KBM-7 (cell line): ENCODE measurements around the gene DEFB131B.
A peak's percentile ranks its signal among the peaks of the same experiment; 100 is the strongest.
"Not testable (repeated sequence)": the region's sequence is repeated elsewhere in the genome, so short reads cannot be mapped to it uniquely, and the experiment has no call there.

Experiments used
- DNase-seq: peaks from one replicate; pipeline ENCODE4 v3.0.0-alpha.2; 2015
- in situ Hi-C: fragments of 300-500 bp; cut with MboI; formaldehyde crosslinking; loops from 2 replicates; pipeline ENCODE4 v1.14.3; 2020; ENCODE audit warnings: low sequenced_read_pairs, low pct_unique_long_range_greater_than_20kb, mixed read lengths

Gene DEFB131B

DNA sequence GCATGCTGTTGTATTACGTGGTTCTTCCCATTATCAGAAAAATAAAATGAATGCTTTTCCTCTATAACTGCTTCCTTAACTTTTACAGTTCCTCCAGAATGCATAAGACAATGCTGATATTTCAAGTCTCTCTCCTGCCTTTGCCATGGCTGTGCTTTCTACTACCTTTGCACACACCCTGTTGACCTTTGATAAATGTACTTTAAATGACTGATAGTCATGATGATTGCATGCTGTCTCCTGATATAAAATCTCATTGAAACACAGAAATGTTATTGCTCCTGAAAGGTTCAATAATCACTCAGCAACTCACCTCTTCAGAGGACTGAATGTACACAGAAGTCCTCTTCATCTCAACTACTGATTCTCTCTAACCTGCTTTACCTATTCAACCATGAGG, at the start of gene DEFB131B:
Gene DEFB131B, plus strand, starts transcription at position 395 of the 400 bp plus-strand sequence. Its CDS starts 0 bp downstream, at position 395.
- DNase-seq, in situ Hi-C loops: not testable (repeated sequence)

- in situ Hi-C loops, DNase-seq: not testable (repeated sequence)
Observed at GRCh38 chr11:71829247-71829646, 49.0 kb upstream of the DEFB131B start.

- DNase-seq, in situ Hi-C loops: not testable (repeated sequence)
Observed at GRCh38 chr11:71829686-71830085, 48.6 kb upstream of the DEFB131B start.

- in situ Hi-C loops, DNase-seq: not testable (repeated sequence)
Observed at GRCh38 chr11:71832811-71833210, 45.4 kb upstream of the DEFB131B start, which contains the start of gene DEFB108B. Gene DEFB108B (plus strand): TSS chr11:71833200. CDS start chr11:71833200, 0 bp downstream.

DNA sequence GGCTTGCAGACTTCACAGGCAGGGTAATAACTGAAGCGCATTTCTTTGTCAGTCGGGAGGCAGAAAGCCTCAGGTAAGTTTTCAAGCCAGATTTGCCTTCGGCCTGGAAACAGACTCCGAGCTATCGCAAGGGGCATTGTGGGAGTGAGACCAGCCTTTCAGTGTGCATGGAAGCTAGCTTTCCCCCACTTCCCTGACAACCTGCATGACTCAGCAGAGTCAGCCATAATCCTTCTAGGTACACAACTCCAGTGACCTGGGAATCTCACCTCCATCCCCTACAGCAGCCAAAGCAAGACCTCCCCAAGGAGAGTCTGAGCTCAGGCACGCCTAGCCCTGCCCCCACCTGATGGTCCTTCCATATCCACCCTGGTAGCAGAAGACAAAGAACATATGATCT, 35.5 kb upstream of the DEFB131B start:
- DNase-seq, in situ Hi-C loops: not testable (repeated sequence)

DNA sequence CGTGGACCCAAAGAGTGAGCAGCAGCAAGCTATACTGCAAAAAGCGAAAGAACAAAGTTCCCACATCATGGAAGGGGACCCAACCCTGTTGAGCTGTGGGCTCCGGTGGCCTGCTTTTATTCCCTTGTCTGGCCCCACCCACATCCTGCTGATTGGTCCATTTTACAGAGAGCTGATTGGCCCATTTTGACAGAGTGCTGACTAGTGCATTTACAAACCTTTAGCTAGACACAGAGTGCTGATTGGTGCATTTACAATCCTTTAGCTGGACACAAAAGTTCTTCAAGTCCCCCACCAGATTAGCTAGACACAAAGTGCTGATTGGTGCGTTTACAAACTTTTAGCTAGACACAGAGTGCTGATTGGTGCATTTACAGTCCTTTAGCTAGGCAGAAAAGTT, 34.9 kb upstream of the DEFB131B start:
- in situ Hi-C loops, DNase-seq: not testable (repeated sequence)

DNA sequence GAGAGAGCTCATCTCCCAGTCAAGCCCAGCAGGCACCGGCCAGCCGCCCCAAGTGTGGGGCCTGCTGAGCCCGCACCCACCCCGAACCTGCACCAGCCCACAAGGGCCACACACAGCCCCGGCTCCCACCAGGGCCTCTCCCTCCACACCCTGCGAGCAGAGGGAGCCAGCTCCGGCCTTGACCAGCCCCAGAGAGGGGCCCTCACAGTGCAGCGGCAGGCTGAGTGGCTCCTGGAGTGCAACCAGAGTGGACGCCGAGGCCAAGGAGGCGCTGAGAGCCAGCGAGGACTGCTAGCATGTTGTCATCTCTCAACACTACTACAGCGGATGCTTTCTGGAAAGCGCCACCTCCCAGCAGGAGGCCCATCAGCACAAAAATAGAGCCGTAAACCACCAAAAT, 34.4 kb upstream of the DEFB131B start:
- no peak for DNase-seq
- in situ Hi-C loops = no loop called here

DNA sequence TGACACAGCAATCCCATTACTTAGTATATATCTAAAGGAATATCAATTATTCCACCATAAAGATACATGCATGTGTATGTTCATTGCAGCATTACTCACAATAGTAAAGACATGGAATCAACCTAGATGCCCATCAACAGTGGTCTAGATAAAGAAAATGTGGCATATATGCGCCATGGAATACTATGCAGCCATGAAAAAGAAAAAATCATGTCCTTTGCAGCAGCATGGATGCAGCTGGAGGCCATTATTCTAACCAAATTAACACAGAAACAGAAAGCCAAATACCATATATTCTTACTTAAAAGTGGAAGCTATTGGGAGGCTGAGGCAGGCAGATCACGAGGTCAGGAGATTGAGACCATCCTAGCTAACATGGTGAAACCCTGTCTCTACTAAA, 24.4 kb upstream of the DEFB131B start:
- DNase-seq, in situ Hi-C loops: not testable (repeated sequence)

GRCh38 chr11:71855880-71856279, 22.4 kb upstream of the DEFB131B start:
- peak; percentile 84 for DNase-seq
- in situ Hi-C loops = not testable (repeated sequence)

GRCh38 chr11:71860835-71861234, 17.4 kb upstream of the DEFB131B start:
- DNase-seq, in situ Hi-C loops: not testable (repeated sequence)

DNA sequence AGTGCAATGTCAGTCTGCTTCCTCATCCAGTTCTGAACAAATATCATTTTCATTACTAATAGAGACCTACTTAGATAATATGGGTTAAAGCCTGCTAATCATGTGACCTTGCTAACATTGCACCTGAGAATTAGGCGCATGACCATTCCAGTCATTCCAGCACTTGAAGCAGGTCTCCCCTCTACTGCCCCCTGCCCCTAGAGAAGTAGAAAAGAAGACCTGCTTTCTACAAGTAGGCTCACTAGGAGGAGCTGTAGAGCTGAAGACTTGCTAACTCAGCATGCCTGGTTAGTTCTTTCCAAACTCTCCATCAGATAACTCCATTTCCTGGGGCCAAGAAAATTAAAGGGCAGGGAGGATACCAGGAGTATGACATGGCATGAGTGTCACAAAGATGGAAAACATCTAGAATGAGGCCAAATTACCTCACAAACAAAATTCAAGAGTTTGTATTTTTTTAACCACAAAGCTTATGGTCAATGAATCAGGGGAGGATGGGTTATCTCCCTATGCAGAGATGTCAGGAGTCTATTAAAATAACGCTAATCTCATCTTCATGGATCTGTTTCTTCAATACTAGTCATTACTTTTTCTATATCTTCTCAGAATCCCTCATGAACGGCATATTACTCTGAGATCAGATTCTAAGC, 14.2 kb upstream of the DEFB131B start:
- peak; percentile 65 for DNase-seq
- in situ Hi-C loops = not testable (repeated sequence)

- in situ Hi-C loops, DNase-seq: not testable (repeated sequence)
Observed at GRCh38 chr11:71867209-71867608, 11.0 kb upstream of the DEFB131B start.

GRCh38 chr11:71869931-71870330, 8.3 kb upstream of the DEFB131B start:
- in situ Hi-C loops, DNase-seq: not testable (repeated sequence)

DNA sequence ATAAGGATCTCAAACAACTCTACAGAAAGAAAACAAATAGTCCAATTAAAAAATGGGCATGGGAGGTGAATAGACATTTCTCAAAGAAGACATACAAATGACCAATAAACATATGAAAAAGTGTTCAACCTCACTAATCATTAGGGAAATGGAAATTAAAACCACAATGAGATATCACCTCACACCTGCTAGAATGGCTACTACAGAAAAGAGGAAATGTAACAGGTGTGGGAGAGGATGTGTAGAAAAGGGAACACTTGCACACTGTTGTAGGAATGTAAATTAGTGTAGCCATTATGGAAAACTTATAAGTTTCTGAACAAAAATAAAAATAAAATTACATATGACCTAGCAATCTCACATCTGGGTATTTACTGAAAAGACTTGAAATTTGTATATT, 7.6 kb upstream of the DEFB131B start:
- in situ Hi-C loops, DNase-seq: not testable (repeated sequence)

DNA sequence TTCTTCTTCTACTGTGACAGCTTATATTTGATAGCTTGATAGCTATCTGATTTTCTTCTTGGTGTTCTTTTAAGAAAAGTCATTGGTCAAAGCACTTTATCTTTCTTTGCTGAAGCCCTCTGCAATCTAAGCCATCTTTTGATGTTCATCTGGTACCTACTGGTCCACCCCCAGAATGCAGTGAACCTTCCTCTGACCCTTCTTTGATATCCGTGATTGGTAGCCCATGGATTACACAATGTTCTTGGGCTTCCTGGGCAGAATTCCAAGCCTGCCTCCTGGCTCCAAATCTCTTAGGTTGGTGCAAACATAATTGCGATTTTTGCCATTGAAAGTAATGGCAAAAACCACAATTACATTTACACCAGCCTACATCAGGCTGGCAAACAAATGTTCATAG, 2.0 kb upstream of the DEFB131B start:
- in situ Hi-C loops, DNase-seq: not testable (repeated sequence)

- DNase-seq, in situ Hi-C loops: not testable (repeated sequence)
Observed at GRCh38 chr11:71885806-71886205, 7.6 kb downstream of the DEFB131B start.

- DNase-seq, in situ Hi-C loops: not testable (repeated sequence)
Observed at GRCh38 chr11:71888335-71889010, 10.2 kb downstream of the DEFB131B start.

DNA sequence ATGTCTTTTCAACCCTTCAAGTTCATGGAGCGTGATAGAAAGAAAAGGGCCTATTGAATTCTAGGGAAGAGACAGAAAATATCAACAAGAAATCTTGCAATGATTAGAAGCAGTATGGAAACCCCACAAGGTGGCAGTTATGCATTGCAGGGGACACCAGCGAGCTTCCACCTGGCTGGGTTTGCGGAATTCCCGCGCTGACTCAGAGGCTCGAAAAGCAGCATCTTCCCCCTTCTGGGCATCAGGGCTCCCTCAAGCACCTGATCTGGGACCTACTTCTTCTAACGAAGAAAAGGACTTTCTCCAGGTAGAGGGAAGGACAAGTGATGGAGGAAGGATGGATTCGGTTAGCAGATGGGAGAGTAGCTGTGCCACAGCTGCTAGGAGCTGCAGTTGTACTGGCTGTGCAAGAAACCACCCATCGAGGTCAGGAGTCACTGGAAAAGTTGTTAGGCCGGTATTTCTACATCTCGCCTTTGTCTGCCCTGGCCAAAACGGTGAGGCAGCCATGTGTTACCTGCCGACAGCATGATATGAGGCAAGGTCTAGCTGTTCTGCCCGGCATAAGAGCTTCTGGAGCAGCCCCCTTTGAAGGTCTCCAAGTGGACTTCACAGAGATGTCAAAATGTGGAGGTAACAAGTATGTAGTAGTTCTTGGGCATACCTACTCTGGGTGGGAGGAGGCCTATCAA, 11.1 kb downstream of the DEFB131B start:
- in situ Hi-C loops, DNase-seq: not testable (repeated sequence)

DNA sequence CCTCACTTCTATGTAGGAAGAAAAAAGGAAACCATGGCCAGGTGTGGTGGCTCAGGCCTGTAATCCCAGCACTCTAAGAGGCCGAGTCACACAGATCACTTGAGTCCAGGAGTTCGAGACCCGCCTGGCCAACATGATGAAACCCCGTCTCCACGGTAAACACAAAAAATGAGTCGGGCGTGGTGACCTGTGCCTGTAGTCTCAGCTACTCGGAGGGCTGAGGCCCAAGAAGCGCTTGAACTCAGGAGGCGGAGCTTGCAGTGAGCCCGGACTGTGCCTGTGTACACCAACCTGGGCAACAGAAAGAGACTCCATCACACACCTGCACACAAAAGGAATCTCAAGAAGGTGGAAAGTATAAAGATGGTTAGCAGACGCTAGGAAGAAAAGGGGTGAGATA, 17.7 kb downstream of the DEFB131B start:
- no peak for DNase-seq
- in situ Hi-C loops = no loop called here

GRCh38 chr11:71901137-71901536, 22.9 kb downstream of the DEFB131B start:
- in situ Hi-C loops, DNase-seq: not testable (repeated sequence)
